HG03135 (cell line): ENCODE results near the gene FAM186B.
"Not testable (repeated sequence)": the region's sequence is repeated elsewhere in the genome, so short reads cannot be mapped to it uniquely, and the experiment has no call there.

Experiments used
- ATAC-seq: cut with Tn5 transposase; IDR thresholded peaks from one replicate; pipeline ENCODE4 v1.9.1; 2021; ENCODE audit warnings: mild to moderate bottlenecking, moderate library complexity; ENCODE audit not compliant: unreplicated experiment

Gene FAM186B

GRCh38 chr12:49605539-49605938, at the start of gene FAM186B:
Gene FAM186B (minus strand): TSS chr12:49605639. CDS start chr12:49605477, 162 bp downstream.
- ATAC-seq, result not testable (repeated sequence)

DNA sequence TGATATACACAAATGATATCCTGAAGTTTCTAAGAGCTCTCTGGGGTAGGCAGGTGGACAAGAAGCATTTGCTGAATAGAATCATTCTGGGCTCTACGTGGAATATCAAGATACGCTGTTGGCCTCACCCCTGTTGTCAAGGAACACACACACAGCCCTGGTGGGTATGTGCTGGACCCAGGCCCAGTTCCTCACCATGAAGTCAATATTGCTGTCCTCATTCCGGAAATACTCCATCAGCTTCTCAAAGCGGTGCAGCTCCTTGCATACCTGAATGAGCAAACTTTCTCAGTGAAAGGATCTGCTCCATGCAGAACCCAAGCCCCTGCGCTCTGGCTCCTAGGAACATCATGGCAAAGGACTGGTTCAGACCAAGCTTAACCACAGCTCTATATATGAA, 49.3 kb upstream of the FAM186B start:
- no peak for ATAC-seq

- no peak for ATAC-seq
Observed at GRCh38 chr12:49652921-49653520, 47.6 kb upstream of the FAM186B start.

- ATAC-seq, result no peak
Observed at GRCh38 chr12:49651855-49652254, 46.4 kb upstream of the FAM186B start.

GRCh38 chr12:49649892-49650291, 44.5 kb upstream of the FAM186B start:
- no peak for ATAC-seq

DNA sequence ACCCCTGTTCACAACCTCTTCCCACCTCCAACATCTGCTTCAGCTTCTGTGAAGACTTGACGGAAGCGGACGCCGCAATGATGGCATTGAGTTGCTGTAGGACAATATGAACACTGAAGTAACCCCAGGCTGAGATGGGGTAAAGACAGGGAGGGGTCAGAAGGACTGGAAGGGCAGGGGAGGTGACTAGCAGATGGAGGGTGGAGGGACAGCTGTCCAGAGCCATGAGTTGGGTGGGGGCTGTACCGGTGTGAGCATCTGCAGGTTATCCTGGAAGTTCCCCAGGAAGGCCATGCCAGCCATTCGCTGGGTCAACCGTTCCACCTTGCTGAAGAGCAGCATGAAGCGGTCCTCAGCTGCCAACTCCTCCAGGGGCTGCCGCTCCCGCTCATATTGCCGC, 44.0 kb upstream of the FAM186B start:
- ATAC-seq, result no peak

DNA sequence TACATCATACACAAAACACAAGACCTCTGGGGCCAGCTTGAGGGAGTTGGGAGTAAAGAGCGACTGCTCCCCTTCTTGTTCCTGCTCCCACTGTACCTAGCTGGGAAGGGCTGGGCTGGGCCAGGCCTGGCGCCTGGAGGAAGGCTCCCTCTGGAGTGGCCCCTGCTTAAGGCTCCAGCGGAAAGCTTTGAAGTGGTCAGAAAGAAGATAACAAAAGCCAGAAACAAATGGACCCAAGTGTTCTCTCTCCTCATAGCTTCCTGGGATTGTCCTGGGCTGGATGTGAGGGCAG, 43.2 kb upstream of the FAM186B start:
- no peak for ATAC-seq

DNA sequence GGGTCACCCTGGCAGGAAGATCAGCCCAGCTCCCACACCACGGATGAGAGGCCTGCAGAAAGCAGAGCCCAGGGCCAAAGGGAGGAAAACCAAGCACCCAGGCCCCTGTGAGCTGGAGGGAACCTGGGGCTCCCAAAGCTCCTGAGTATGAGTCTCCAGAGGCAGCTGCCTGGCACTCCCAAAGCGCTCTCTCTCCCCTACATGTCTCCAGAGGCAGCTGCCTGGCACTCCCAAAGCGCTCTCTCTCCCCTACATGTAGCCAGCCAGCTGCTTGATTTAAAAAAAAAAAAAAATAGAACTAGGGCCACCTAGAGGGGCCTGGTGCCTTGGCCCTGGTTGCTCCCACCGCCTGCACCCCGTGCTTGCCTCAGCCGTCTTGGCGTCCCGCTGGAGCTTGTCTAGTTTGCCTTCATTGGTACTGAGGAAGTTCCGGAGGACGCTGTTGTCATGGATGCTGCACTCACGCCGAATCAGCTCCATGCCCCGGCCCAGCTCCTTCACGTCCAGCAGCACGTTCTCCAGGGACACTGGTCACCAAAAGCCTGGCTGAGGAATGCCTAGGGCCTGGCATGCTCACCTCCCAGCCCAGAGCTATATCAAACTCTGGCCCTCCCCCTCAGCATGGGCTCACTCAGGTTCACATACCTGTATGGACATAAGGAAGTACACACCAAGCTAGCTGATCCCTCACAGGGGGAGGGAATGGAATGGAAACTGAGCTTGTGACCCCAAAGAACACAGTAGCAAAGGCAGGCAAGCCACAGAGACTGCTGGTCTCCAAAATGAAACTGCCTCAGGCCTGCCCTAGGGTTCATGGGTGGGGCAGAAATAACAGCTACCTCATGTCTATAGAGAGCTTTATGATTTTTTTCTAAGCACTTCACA, 42.6 kb upstream of the FAM186B start:
- no peak for ATAC-seq

DNA sequence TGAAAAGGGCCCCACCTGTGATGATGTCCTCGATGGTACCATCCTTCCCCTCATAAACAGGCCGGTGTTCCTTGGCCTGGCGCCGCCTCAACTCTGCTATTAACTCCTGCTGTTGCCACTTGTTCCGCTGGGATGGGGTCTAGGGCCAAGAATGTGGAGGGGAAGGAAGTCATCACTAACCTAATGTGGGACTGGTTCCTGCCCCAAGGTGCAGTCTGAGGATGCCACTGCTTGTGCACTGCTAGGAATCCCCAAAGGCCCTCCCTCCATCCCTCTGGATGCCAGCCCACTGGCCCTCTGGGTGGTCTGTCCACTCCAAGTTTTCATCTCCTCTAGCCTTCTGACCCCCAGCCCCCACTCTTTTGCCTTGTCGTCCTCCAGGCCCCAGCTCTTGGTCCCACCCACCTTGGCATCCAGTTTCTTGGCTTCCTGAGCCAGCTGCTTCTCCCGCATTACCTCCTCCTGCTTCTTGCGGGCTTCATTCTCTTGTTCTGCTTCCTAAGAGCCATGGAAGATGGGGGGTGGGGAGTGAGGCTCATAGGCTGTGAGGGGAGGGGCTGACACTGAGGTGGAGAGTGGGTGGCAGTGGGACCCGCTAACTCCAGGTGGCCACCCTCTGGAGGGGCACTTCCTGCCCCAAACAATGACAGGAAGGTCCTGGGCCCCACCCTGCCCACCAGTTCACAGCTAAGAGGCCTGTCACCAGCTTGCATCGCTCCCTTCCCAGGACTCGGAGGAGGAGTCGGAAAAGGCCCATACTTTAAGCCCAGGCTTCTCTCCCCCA, 41.6 kb upstream of the FAM186B start:
- ATAC-seq, result no peak

GRCh38 chr12:49646331-49646830, 40.9 kb upstream of the FAM186B start:
- ATAC-seq, result no peak

DNA sequence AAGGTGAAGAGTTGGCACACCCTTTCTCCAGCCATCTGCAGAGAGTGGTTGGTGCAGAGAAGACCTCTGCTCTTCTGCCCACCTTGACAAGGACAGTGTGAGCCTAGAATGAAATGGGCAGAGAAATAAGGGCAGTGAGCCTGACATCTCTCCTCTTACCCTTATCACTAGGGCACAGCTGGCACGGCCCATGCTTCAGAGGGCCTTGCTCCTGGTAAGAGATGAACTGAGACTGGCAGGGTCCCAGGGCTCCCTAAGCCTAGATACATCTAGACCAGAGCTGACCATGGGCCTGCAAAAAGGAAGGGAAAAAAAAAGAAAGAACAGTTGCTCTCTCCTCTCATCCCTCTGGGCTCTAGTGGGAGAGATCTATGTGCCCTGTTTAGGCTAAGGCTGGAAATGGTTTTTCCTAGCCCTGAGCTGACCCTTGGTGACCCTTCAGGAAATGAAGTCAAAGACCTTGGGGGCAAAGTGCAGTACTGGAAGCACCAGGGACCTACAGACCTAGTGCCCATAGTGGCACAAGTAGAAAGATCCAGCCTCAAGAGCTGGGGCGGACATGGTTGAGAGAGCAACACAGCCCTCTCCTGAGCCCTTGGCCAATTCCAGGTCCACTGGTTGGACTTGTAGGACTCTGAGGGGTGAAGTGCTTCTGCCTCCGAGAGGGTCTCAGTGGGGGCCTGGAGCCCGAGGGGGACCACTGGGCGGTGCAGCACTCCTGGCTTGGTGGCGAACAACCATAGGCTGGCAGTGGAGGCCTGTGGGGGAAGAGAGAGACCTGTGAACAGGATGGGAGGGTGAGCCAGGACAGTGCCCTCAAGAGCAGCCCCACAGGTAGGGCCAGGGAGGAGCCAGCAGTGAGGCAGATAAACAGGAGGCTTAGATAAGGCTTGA, 40.0 kb upstream of the FAM186B start:
- no peak for ATAC-seq

GRCh38 chr12:49644620-49644994, 39.2 kb upstream of the FAM186B start:
- ATAC-seq, result peak; percentile 56

GRCh38 chr12:49643961-49644619, 38.7 kb upstream of the FAM186B start:
- ATAC-seq, result no peak

DNA sequence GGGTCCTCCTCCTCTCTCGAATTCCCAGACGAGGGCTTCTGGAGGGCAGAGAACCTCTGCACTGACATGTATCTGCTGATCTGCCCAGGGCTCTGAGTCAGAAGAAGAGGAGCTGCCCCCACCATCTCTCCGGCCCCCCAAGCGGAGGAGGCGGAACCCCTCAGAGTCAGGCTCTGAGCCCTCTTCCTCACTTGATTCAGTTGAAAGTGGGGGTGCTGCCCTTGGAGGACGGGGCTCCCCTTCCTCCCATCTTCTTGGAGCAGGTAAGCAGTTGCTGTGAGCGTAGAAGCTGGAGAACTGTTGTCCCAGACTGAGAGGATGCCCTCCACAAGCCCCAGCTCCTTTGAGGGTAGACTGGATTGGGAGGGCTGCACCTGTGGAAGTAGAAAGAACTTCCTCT, 37.7 kb upstream of the FAM186B start:
- no peak for ATAC-seq

DNA sequence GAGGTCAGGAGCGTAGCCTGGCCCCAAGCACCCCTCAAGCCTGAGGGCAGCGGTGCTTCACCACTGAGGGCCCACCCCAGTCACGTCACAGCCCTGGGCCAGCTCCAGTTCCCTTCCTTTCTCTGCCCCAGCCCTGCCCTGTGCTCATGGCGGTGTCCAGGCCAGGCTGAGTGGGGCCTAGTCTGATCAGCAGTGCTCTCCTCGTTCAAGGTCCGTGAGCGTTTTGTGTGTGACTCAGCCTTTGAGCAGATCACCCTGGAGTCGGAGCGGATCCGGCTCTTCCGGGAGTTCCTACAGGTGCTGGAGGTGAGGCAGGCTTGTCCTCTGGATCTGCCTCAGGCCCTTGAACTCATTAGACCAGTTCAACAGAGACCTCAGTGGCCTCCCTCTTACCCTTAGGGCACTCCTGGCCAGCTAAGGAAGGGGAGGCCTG, 36.9 kb upstream of the FAM186B start:
- no peak for ATAC-seq

DNA sequence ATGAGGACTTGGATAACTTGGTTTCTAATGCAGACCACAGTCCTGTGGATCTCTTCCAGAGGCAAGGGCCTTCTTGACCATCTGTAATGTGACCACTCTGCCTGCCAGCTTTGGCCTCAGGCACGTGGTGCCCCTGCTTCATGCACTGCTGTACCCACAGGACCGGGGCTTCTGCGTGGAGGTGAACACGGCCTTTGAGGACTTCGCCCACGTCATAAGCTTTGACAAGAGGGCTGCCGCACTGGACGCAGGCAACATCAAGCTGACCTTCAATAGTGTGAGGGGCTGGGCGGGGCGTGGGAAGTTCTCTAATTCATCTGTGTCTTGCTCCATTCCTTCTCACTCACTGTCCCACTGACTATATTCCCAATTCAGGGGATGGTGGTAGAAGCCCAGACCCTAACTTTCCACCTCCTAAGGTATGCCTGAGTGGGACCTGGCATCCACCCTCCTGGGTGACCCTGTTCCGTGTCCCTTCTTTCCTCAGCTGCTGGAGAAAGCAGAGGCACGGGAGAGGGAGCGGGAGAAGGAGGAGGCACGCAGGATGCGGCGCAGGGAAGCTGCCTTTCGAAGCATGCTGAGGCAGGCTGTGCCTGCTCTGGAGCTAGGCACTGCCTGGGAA, 36.4 kb upstream of the FAM186B start:
- no peak for ATAC-seq

- no peak for ATAC-seq
Observed at GRCh38 chr12:49636979-49637755, 31.7 kb upstream of the FAM186B start.

GRCh38 chr12:49636574-49636973, 31.1 kb upstream of the FAM186B start:
- no peak for ATAC-seq

- ATAC-seq, result no peak
Observed at GRCh38 chr12:49635656-49636055, 30.2 kb upstream of the FAM186B start.
